SK-N-MC (cell line): ENCODE data around the gene CRTC3.
A peak's percentile ranks its signal among the peaks of the same experiment; 100 is the strongest.

Experiments
- DNase-seq: peaks from one replicate; pipeline ENCODE4 v3.0.0-alpha.2; 2011; ENCODE audit warnings: low read depth, low spot score
- H3K27ac ChIP-seq: fragments of 200-600 bp; sonication (generic); 2 replicates; pipeline ENCODE4 v1.5.1; 2016; ENCODE audit warnings: mixed run types
- H3K36me3 ChIP-seq: fragments of 200-600 bp; sonication (generic); 2 replicates; pipeline ENCODE4 v1.6.1; 2017; ENCODE audit warnings: antibody characterized with exemption, low read length, mixed read lengths; ENCODE audit not compliant: insufficient read depth
- H3K4me3 ChIP-seq: fragments of 200-600 bp; sonication (generic); 2 replicates; pipeline ENCODE4 v1.5.1; 2016
- H3K9ac ChIP-seq: fragments of 200-600 bp; sonication (generic); 2 replicates; pipeline ENCODE4 v1.8.0; 2017; ENCODE audit warnings: mixed run types, mixed read lengths; ENCODE audit not compliant: insufficient read length
- H3K9me3 ChIP-seq: fragments of 200-600 bp; sonication (generic); 2 replicates; pipeline ENCODE4 v1.6.1; 2017; ENCODE audit warnings: low read depth, mild to moderate bottlenecking, antibody characterized with exemption, low read length, moderate library complexity, mixed read lengths
- EZH2 ChIP-seq: fragments of 200-600 bp; sonication (generic); IDR thresholded peaks from one replicate; pipeline ENCODE4 v1.6.1; 2017; ENCODE audit warnings: antibody characterized with exemption
- FOXP2 ChIP-seq: optimal IDR thresholded peaks from 2 replicates; pipeline ENCODE3; 2011; ENCODE audit warnings: mild to moderate bottlenecking, moderate library complexity; ENCODE audit not compliant: insufficient read depth; ENCODE audit errors: extremely low read length, control extremely low read depth
- POLR2AphosphoS5 ChIP-seq: IDR thresholded peaks from 2 replicates; pipeline ENCODE4 v1.6.1; 2012; ENCODE audit warnings: mild to moderate bottlenecking, low read depth, low read length, borderline replicate concordance

CRTC3 gene

GRCh38 chr15:90530250-90531051 is 728 bp downstream of the CRTC3 start:
- H3K36me3 ChIP-seq = no peaks in the 10 kb centered on the region
- no peak overlapping the region for H3K27ac ChIP-seq
- no peaks in the 10 kb centered on the region for H3K9me3 ChIP-seq
- DNase-seq = no peak
- peak overlapping the region; percentile 96 for H3K4me3 ChIP-seq
- TF ChIP-seq POLR2AphosphoS5 (no peak), FOXP2 (no peak), EZH2 (no peak)
- peak overlapping the region; percentile 81 for H3K9ac ChIP-seq

- H3K4me3 ChIP-seq = peak overlapping the region; percentile 96
- no peaks in the 10 kb centered on the region for H3K9me3 ChIP-seq
- H3K36me3 ChIP-seq = no peaks in the 10 kb centered on the region
- DNase-seq = no peak
- TF ChIP-seq POLR2AphosphoS5 (no peak), EZH2 (no peak), FOXP2 (no peak)
- peak overlapping the region; percentile 81 for H3K9ac ChIP-seq
- H3K27ac ChIP-seq = no peak overlapping the region
These were observed 1.4 kb downstream of the CRTC3 start for GRCh38 chr15:90531147-90531546.

- DNase-seq = no peak
- H3K9me3 ChIP-seq = no peaks in the 10 kb centered on the region
- no peak overlapping the region for H3K9ac ChIP-seq
- TF ChIP-seq EZH2 = no peak
- TF ChIP-seq FOXP2 = no peak
- H3K36me3 ChIP-seq = peaks cover 3% of the 10 kb centered on the region; the same call in 1 of the 2 replicates
- no peak overlapping the region for H3K27ac ChIP-seq
- H3K4me3 ChIP-seq = no peak overlapping the region
These were observed 5.5 kb downstream of the CRTC3 start for GRCh38 chr15:90535254-90535653.

GRCh38 chr15:90539789-90540188 is 10.1 kb downstream of the CRTC3 start:
- no peak for TF ChIP-seq FOXP2
- no peak for TF ChIP-seq EZH2
- TF ChIP-seq POLR2AphosphoS5 = no peak
- Histone ChIP-seq H3K4me3 (no peak overlapping the region), H3K36me3 (peaks cover 11% of the 10 kb centered on the region), H3K27ac (0 out of 2 replicates have a peak overlapping the region, but pooled peaks have one; percentile 44), H3K9ac (no peak overlapping the region), H3K9me3 (no peaks in the 10 kb centered on the region)
- no peak for DNase-seq

GRCh38 chr15:90540768-90541167 is 11.0 kb downstream of the CRTC3 start:
- TF ChIP-seq FOXP2 = no peak
- no peak for TF ChIP-seq EZH2
- TF ChIP-seq POLR2AphosphoS5 = no peak
- Histone ChIP-seq H3K36me3 (peaks cover 11% of the 10 kb centered on the region), H3K9me3 (no peaks in the 10 kb centered on the region), H3K4me3 (no peak overlapping the region), H3K9ac (no peak overlapping the region), H3K27ac (no peak overlapping the region)
- no peak for DNase-seq

GRCh38 chr15:90545095-90545494 is 15.4 kb downstream of the CRTC3 start:
- DNase-seq = no peak
- no peak for TF ChIP-seq POLR2AphosphoS5
- no peak for TF ChIP-seq EZH2
- no peak for TF ChIP-seq FOXP2
- Histone ChIP-seq H3K4me3 (no peak overlapping the region), H3K9me3 (no peaks in the 10 kb centered on the region), H3K9ac (no peak overlapping the region), H3K27ac (no peak overlapping the region), H3K36me3 (peaks cover 9% of the 10 kb centered on the region)

- no peak overlapping the region for H3K9ac ChIP-seq
- no peak for TF ChIP-seq EZH2
- no peak for TF ChIP-seq FOXP2
- no peak for TF ChIP-seq POLR2AphosphoS5
- no peak overlapping the region for H3K4me3 ChIP-seq
- 0 out of 2 replicates have a peak, but pooled peaks cover 4% of the 10 kb centered on the region for H3K36me3 ChIP-seq
- DNase-seq = no peak
- H3K9me3 ChIP-seq = no peaks in the 10 kb centered on the region
- H3K27ac ChIP-seq = no peak overlapping the region
These were observed 17.8 kb downstream of the CRTC3 start for GRCh38 chr15:90547540-90547939.

GRCh38 chr15:90550919-90551318 is 21.2 kb downstream of the CRTC3 start:
- no peak for DNase-seq
- Histone ChIP-seq H3K9me3 (no peaks in the 10 kb centered on the region), H3K9ac (no peak overlapping the region), H3K4me3 (no peak overlapping the region), H3K27ac (no peak overlapping the region), H3K36me3 (0 out of 2 replicates have a peak, but pooled peaks cover 4% of the 10 kb centered on the region)
- TF ChIP-seq EZH2 = no peak
- TF ChIP-seq FOXP2 = no peak
- no peak for TF ChIP-seq POLR2AphosphoS5

- peak overlapping the region; percentile 97 for H3K27ac ChIP-seq
- 0 out of 2 replicates have a peak, but pooled peaks cover 4% of the 10 kb centered on the region for H3K36me3 ChIP-seq
- no peaks in the 10 kb centered on the region for H3K9me3 ChIP-seq
- peak overlapping the region; percentile 68 for H3K9ac ChIP-seq
- DNase-seq = no peak
- no peak for TF ChIP-seq POLR2AphosphoS5
- no peak for TF ChIP-seq EZH2
- TF ChIP-seq FOXP2 = no peak
- H3K4me3 ChIP-seq = peak overlapping the region; percentile 70; the same call in 1 of the 2 replicates
These were observed 22.6 kb downstream of the CRTC3 start for GRCh38 chr15:90552162-90552928.
